ENCODE data around the gene XCL2.

The XCL2 gene

GRCh38 chr1:168498159-168498631 is 45.6 kb downstream of the XCL2 start:
- Histone ChIP-seq H3K4me1 (ENCODE audit: control insufficient read depth in 1 of 2, insufficient read depth in 1 of 2, low read depth in 1 of 2, low read length in 1 of 2) (peaks cover 9 to 15% of the 10 kb centered on the region in 2 experiments), H3K36me3 (no peaks in the 10 kb centered on the region), H3K4me3 (ENCODE audit: low read depth in 1 of 2, low read length in 1 of 2) (no peak overlapping the region), H3K27ac (no peak overlapping the region), H3K27me3 (no peaks in the 10 kb centered on the region), H3K9me3 (no peaks in the 10 kb centered on the region)
- TF ChIP-seq CTCF (IDR thresholded peaks at IDR 0.05) = no peak

GRCh38 chr1:168497376-168497950 is 46.3 kb downstream of the XCL2 start:
- TF ChIP-seq CTCF (IDR thresholded peaks at IDR 0.05) = no peak
- H3K4me1 ChIP-seq (ENCODE audit: control insufficient read depth in 1 of 2, insufficient read depth in 1 of 2, low read depth in 1 of 2, low read length in 1 of 2) = peaks cover 2 to 8% of the 10 kb centered on the region in 2 experiments
- no peak overlapping the region for H3K4me3 ChIP-seq (ENCODE audit: low read depth in 1 of 2, low read length in 1 of 2)
- no peak overlapping the region for H3K27ac ChIP-seq
- H3K27me3 ChIP-seq = no peaks in the 10 kb centered on the region
- no peaks in the 10 kb centered on the region for H3K36me3 ChIP-seq
- H3K9me3 ChIP-seq = no peaks in the 10 kb centered on the region

- H3K4me1 ChIP-seq (ENCODE audit: control insufficient read depth in 1 of 2, insufficient read depth in 1 of 2, low read depth in 1 of 2, low read length in 1 of 2) = no peaks in the 10 kb centered on the region
- TF ChIP-seq CTCF (IDR thresholded peaks at IDR 0.05) = no peak
- H3K27me3 ChIP-seq = no peaks in the 10 kb centered on the region
- no peaks in the 10 kb centered on the region for H3K9me3 ChIP-seq
- no peaks in the 10 kb centered on the region for H3K36me3 ChIP-seq
- H3K27ac ChIP-seq = no peak overlapping the region
- H3K4me3 ChIP-seq (ENCODE audit: low read depth in 1 of 2, low read length in 1 of 2) = no peak overlapping the region
Observed at GRCh38 chr1:168491527-168492164, 52.2 kb downstream of the XCL2 start.
